ENCODE results near the gene CCSER2. TPM values are rescaled to one million over a fixed set of nuclear protein-coding genes. Genes with fewer than 3 reads are reported as not detected.
"Not testable (repeated sequence)": the region's sequence is repeated elsewhere in the genome, so short reads cannot be mapped to it uniquely, and the experiment has no call there.

The CCSER2 gene
- polyA plus RNA-seq, 4 donors: 26.7 to 39.4 (median 35.2) TPM

GRCh38 chr10:84308481-84309304, 19.7 kb upstream of the CCSER2 start:
- peak in 1 of 4 donors; percentile 12 for DNase-seq (ENCODE audit: low read depth in 4 of 4, low spot score in 3 of 4)

DNA sequence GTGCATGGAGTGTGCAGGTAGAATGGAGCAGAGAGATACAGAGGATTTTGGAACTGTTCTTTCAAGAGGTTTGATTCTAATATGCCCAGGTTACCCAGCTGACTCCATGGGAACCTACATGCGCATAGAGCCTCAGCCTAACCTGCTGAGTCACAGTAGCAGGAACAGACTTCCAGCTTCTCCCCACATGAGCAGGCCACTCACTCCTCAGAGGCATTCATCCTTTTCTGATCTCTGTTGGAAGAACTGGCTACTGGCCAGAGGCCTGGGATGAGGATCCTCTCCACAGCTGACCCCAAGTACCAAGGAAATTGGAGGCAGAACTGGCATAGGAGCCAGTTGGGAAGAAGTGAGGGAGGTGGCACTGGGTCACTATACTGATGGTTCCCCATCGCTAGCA, 17.9 kb upstream of the CCSER2 start:
- DNase-seq (ENCODE audit: low read depth in 4 of 4, low spot score in 3 of 4): no peak

DNA sequence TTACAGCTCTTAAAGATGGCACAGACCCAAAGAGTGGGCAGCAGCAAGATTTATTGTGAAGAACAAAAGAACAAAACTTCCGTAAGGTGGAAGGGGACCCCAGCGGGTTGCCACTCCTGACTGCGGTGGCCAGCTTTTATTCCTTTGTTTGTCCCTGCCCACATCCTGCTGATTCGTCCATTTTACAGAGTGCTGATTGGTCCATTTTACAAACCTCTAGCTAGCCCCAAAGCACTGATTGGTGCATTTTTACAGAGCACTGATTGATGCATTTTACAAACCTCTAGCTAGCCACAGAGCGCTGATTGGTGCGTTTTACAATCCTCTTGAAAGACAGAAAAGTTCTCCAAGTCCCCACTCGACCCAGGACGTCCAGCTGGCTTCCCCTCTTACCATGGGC, 16.8 kb upstream of the CCSER2 start:
- no peak for DNase-seq (ENCODE audit: low read depth in 4 of 4, low spot score in 3 of 4)

DNA sequence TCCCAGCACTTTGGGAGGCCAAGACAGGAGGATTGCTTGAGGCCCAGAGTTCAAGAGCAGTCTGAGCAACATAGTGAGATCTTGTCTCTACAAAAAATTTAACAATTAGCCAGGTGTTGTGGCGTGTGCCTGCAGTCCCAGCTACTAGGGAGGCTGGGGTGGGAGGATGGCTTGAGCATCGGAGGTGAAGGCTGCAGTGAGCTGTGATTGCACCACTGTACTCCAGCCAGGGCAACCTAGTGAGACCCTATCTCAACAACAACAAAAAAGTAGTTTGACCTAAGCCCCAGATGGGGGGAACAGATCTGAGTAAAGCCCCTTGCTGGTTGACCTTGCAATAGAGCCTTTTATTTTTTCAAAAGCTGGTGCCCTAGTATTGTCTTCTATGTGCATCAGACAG, 15.6 kb upstream of the CCSER2 start:
- DNase-seq (ENCODE audit: low read depth in 4 of 4, low spot score in 3 of 4): no peak

- DNase-seq (ENCODE audit: low read depth in 4 of 4, low spot score in 3 of 4): no peak
These were observed 14.1 kb upstream of the CCSER2 start for GRCh38 chr10:84314275-84314674.

DNA sequence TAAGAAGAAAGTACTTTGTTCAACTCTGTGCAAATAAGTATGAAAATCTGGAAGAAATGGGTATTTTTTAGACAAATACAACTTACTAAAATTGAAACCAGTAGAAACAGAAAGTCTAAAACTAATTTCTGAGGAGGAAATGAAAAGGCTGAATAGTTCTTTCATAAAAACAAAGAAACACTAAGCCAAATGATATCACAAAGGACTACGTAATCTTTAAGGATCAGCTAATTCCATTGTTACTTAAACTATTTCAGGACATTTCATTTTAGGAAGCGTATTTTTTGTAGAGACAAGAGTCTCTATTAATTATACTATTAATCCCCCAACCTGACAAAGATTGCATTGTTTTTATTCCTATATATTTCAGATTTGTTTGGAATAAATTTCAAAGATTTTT, 11.2 kb upstream of the CCSER2 start:
- DNase-seq (ENCODE audit: low read depth in 4 of 4, low spot score in 3 of 4): no peak

- DNase-seq (ENCODE audit: low read depth in 4 of 4, low spot score in 3 of 4): no peak
These were observed 6.5 kb upstream of the CCSER2 start for GRCh38 chr10:84321902-84322301.

DNA sequence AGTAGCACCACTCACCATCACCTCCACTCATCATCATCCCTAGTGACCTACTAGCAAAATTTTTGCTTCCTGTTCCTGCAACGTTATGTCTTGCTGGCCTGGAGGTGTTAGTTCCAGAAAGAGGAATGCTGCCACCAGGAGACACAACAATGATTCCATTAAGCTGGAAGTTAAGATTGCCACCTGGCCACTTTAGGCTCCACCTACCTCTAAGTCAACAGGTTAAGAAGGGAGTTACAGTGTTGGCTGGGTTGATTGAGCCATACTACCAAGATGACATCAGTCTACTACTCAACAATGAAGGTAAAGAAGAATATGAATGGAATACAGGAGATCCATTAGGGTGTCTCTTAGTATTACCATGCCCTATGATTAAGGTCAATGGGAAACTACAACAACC, 4.8 kb upstream of the CCSER2 start:
- DNase-seq (ENCODE audit: low read depth in 4 of 4, low spot score in 3 of 4): not testable (repeated sequence)

DNA sequence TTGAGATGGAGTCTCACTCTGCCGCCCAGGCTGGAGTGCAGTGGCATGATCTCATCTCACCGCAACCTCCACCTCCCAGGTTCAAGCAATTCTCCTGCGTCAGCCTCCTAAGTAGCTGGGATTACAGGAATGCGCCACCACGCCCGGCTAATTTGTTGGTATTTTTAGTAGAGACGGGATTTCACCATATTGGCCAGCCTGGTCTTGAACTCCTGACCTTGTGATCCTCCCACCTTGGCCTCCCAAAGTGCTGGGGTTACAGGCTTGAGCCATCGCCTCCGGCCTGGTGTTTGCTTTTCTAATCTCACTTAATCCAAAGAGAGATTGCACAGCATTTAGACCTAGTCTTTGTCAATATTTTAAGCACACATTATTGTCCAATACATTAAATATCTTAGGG, 1.4 kb upstream of the CCSER2 start:
- not testable (repeated sequence) for DNase-seq (ENCODE audit: low read depth in 4 of 4, low spot score in 3 of 4)

DNA sequence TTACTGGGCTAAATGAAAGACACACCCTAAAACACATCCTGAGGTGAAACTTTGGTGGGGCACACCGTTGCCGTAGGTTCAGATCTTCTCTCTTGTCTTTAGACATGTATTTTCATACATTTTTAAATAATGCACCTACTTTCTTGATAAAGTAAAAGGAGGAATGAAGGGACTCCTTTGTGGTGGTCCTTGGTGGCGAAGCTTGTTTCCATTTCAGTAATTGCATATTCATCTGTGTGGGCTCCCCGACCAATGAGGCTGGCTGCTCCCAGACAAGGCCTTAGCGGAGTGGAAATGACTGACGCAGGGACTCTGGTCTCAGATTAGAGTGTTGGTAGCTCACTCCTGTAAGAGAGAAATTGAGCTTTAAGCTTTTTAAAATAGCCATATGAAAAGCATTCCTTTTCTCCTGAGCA, 815 bp downstream of the CCSER2 start:
- peak in 3 of 4 donors; percentile 2 to 4 (median 3) for DNase-seq (ENCODE audit: low read depth in 4 of 4, low spot score in 3 of 4)

DNA sequence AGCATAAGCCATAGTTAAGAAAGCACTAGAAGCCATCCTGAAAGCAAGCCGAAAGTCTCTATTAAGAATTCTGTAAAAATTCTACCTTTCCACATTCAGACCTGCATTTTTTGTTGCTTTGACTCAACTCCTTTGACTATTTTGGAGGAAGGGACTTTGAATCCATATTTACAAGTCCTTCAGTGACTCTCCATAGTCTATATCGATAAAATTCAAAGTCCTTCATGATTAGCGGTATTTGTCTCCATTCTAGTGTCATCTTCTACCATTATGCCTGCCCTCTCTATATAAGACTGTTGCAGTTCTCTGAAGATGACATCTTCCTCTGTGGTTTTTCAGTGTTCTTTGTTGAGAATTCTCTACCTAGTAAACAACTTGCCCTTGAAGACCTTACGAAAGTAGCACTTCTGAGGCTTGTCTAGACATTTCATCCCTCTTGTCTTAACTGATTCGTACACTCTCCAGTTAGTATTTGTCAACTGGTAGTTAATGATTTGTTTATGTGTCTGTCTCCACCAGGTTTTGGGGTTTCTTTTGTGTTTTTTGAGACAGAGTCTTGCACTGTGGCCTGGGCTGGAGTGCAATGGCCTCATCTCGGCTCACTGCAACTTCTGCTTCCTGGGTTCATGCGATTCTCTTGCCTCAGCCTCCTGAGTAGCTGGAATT, 1.7 kb downstream of the CCSER2 start:
- DNase-seq (ENCODE audit: low read depth in 4 of 4, low spot score in 3 of 4): no peak

DNA sequence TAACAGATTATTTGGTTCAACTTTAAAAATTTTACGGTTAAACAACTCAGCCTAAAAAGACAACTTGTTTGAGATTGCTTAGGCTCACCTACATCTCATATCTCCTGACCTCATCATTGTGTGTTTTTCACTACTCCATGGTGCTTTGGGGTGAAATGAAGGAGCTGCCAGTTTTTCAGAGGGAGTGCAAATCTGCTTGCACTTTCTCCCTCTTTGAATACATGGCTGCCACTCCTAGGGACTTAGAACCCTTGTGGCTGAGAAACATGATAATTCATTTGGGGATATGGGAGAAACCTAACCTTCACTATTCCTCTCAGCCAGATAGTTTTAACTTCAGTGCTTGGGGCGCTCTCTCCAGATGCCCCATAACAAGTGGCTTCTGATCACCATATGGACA, 2.7 kb downstream of the CCSER2 start:
- no peak for DNase-seq (ENCODE audit: low read depth in 4 of 4, low spot score in 3 of 4)

DNA sequence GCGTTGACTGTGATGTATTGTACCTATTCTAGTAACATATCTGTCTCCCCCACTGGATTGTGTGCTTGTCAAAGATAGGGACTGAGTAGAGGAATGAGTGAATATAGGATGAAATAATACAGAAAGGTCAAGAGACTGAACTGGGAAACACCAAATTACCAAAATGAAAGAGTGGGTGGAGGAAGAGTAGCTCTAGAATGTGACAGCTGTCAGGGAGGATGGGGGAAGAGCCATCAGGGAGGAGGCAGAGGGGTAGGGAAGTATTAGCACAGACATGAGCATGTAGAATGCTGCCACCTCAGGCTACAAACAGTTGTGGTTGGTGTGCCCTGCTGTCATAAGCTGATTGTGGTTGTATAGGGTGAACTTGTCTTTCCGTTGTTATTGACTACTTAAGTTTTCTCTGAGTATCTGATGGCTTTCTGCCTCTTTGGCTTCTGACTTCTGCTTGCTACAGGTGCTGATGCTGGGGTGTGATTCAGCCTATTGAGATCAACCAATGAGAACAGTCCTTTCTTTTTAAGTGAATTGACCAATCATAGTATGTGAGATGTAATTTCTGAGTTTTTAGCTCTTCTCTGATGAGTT, 5.6 kb downstream of the CCSER2 start:
- no peak for DNase-seq (ENCODE audit: low read depth in 4 of 4, low spot score in 3 of 4)

- no peak for DNase-seq (ENCODE audit: low read depth in 4 of 4, low spot score in 3 of 4)
These were observed 6.4 kb downstream of the CCSER2 start for GRCh38 chr10:84334811-84335210.

GRCh38 chr10:84335516-84335915, 7.1 kb downstream of the CCSER2 start:
- no peak for DNase-seq (ENCODE audit: low read depth in 4 of 4, low spot score in 3 of 4)

GRCh38 chr10:84336406-84337090, 8.2 kb downstream of the CCSER2 start:
- DNase-seq (ENCODE audit: low read depth in 4 of 4, low spot score in 3 of 4): no peak

- no peak for DNase-seq (ENCODE audit: low read depth in 4 of 4, low spot score in 3 of 4)
These were observed 8.8 kb downstream of the CCSER2 start for GRCh38 chr10:84337199-84337598.

DNA sequence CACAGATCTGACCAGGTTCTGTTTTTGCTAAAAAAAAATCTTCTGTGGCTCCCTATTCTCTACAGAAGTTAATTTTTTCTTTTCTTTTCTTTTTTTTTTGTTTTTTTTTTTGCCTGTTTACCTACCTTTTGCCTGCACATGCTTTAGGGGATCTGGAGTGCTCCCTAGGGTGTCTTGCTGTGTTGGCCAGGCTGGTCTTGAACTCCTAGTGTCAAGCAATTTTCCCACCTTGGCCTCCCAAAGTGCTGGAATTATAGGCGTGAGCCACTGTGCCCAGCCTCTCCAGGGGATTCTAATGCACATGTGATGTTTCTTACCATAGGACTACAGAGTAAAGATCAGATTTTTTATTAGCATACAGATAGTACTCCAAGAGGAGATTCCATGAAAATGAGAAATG, 10.6 kb downstream of the CCSER2 start:
- no peak for DNase-seq (ENCODE audit: low read depth in 4 of 4, low spot score in 3 of 4)

DNA sequence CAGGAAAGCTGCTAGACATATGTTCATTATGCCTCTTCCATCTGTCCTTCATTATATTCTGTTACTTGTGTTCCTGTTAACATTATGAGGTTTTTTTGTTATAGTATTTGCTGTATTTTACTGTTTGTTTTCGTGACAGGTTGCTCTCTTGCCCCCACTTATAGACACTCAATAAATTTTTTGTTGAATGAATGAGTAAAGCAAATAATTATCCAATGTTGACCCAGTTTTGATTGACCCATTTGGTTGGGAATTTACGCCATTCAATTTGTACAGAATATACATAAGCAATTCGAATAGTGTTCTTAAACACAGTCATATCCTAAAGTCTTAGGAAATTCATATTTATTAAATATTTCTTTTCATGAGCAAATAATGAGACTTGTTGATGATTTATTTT, 11.8 kb downstream of the CCSER2 start:
- DNase-seq (ENCODE audit: low read depth in 4 of 4, low spot score in 3 of 4): no peak

GRCh38 chr10:84340632-84341537, 12.5 kb downstream of the CCSER2 start:
- DNase-seq (ENCODE audit: low read depth in 4 of 4, low spot score in 3 of 4): no peak

Data from right renal pelvis (tissue), 4 donors.